ENCODE measurements around the gene PSORS1C1. TPM values are rescaled to one million over a fixed set of nuclear protein-coding genes. Genes with fewer than 3 reads are reported as not detected.
"Not testable (repeated sequence)": the region's sequence is repeated elsewhere in the genome, so short reads cannot be mapped to it uniquely, and the experiment has no call there.

Gene PSORS1C1
- polyA plus RNA-seq, 1 donor (not counting 4 experiments of a cell fraction or from before 2014, with no cell fraction given), result 5.7 TPM

DNA sequence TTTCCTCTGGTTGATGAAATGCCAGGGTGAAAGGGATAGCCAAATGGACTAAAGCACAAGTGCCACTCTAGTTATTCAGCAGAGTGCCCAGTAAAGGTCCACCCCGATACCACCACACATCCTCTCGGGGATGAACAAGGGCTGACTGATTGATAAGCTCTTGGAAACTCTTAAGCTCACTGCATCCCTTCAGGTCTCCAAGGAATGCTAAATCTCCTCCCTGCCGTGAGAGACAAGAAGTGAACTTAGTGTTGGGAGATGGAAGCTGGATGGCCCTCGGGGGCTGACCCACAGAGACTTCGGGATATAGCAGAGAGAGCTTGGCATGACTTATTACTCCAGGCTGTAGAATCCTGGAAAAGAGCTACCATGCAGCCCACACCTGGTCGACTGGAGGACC is 69.3 kb downstream of the PSORS1C1 start:
- H4K20me1 ChIP-seq (ENCODE audit: control insufficient read depth, extremely low read depth, insufficient read depth, low read length); H3K9me3 ChIP-seq (ENCODE audit: control insufficient read depth, low read depth, low read length); H3K4me3 ChIP-seq (ENCODE audit: control insufficient read depth in 2 of 3, extremely low read depth in 1 of 3, insufficient read depth in 2 of 3, low read depth in 1 of 3, low read length in 3 of 3); FAIRE-seq; H2AFZ ChIP-seq (ENCODE audit: control insufficient read depth, low read length); H3K9me1 ChIP-seq (ENCODE audit: control insufficient read depth, extremely low read depth, insufficient read depth, low read length); H3K79me2 ChIP-seq (ENCODE audit: control insufficient read depth, insufficient read depth, low read length); H3K4me2 ChIP-seq (ENCODE audit: control insufficient read depth, extremely low read depth, insufficient read depth, low read depth, low read length); H3K9ac ChIP-seq (ENCODE audit: control insufficient read depth, extremely low read depth, insufficient read depth, low read length); H3K36me3 ChIP-seq (ENCODE audit: control insufficient read depth in 2 of 2, extremely low read depth in 1 of 2, insufficient read depth in 2 of 2, low read length in 2 of 2); H3K27ac ChIP-seq (ENCODE audit: control insufficient read depth, insufficient read depth, low read length); DNase-seq (ENCODE audit: low read depth, low spot score); H3K27me3 ChIP-seq (ENCODE audit: control insufficient read depth, extremely low read depth, insufficient read depth, low read length); dilution Hi-C loops (cut with MboI; ENCODE audit: extremely low pct_ligation_motif_present, low sequenced_read_pairs): not testable (repeated sequence)
- peaks cover 12% of the 10 kb centered on the region for H3K4me1 ChIP-seq (ENCODE audit: control insufficient read depth, extremely low read depth, insufficient read depth, low read length)

DNA sequence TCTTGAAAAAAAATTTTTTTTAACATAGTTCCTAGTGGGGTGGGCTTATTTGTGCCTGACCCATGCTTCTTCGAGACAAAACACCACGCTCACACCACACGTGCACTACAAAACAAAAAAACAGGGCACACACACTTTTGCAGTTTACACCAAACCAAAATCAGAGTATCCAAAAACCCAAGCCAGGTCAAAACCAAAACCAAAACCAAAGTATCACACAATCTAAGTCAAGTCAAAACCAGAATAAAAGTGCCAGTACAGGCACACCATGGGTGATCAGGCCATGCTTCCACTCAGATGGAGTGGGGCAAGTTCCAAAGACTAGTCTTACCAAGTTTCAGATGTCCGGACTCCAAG is 71.1 kb downstream of the PSORS1C1 start:
- H4K20me1 ChIP-seq (ENCODE audit: control insufficient read depth, extremely low read depth, insufficient read depth, low read length); DNase-seq (ENCODE audit: low read depth, low spot score); H3K36me3 ChIP-seq (ENCODE audit: control insufficient read depth in 2 of 2, extremely low read depth in 1 of 2, insufficient read depth in 2 of 2, low read length in 2 of 2); H3K79me2 ChIP-seq (ENCODE audit: control insufficient read depth, insufficient read depth, low read length); H3K9me3 ChIP-seq (ENCODE audit: control insufficient read depth, low read depth, low read length); H3K4me1 ChIP-seq (ENCODE audit: control insufficient read depth, extremely low read depth, insufficient read depth, low read length); FAIRE-seq; H3K27me3 ChIP-seq (ENCODE audit: control insufficient read depth, extremely low read depth, insufficient read depth, low read length); H3K9me1 ChIP-seq (ENCODE audit: control insufficient read depth, extremely low read depth, insufficient read depth, low read length); dilution Hi-C loops (cut with MboI; ENCODE audit: extremely low pct_ligation_motif_present, low sequenced_read_pairs): not testable (repeated sequence)
- peak overlapping the region; percentile 85 for H3K4me2 ChIP-seq (ENCODE audit: control insufficient read depth, extremely low read depth, insufficient read depth, low read depth, low read length)
- H3K27ac ChIP-seq (ENCODE audit: control insufficient read depth, insufficient read depth, low read length), result peak overlapping the region; percentile 91
- H2AFZ ChIP-seq (ENCODE audit: control insufficient read depth, low read length), result peak overlapping the region; percentile 98
- peak overlapping the region; percentile 82 for H3K9ac ChIP-seq (ENCODE audit: control insufficient read depth, extremely low read depth, insufficient read depth, low read length)
- H3K4me3 ChIP-seq (ENCODE audit: control insufficient read depth in 2 of 3, extremely low read depth in 1 of 3, insufficient read depth in 2 of 3, low read depth in 1 of 3, low read length in 3 of 3), result peak overlapping the region; percentile 32 to 71 (median 57)

GRCh38 chr6:31186052-31186734 is 71.6 kb downstream of the PSORS1C1 start:
- no peak for FAIRE-seq
- Histone ChIP-seq H3K27ac (ENCODE audit: control insufficient read depth, insufficient read depth, low read length) (peak overlapping the region; percentile 91), H3K4me3 (ENCODE audit: control insufficient read depth in 2 of 3, extremely low read depth in 1 of 3, insufficient read depth in 2 of 3, low read depth in 1 of 3, low read length in 3 of 3) (peak overlapping the region; percentile 32 to 71 (median 57)), H3K79me2 (ENCODE audit: control insufficient read depth, insufficient read depth, low read length) (peaks cover 6% of the 10 kb centered on the region), H3K27me3 (ENCODE audit: control insufficient read depth, extremely low read depth, insufficient read depth, low read length) (no peaks in the 10 kb centered on the region), H3K4me1 (ENCODE audit: control insufficient read depth, extremely low read depth, insufficient read depth, low read length) (peaks cover 8% of the 10 kb centered on the region), H4K20me1 (ENCODE audit: control insufficient read depth, extremely low read depth, insufficient read depth, low read length) (no peaks in the 10 kb centered on the region), H3K9ac (ENCODE audit: control insufficient read depth, extremely low read depth, insufficient read depth, low read length) (peak overlapping the region; percentile 82), H2AFZ (ENCODE audit: control insufficient read depth, low read length) (peak overlapping the region; percentile 98), H3K4me2 (ENCODE audit: control insufficient read depth, extremely low read depth, insufficient read depth, low read depth, low read length) (peak overlapping the region; percentile 85), H3K9me3 (ENCODE audit: control insufficient read depth, low read depth, low read length) (no peaks in the 10 kb centered on the region), H3K36me3 (ENCODE audit: control insufficient read depth in 2 of 2, extremely low read depth in 1 of 2, insufficient read depth in 2 of 2, low read length in 2 of 2) (no peaks in the 10 kb centered on the region), H3K9me1 (ENCODE audit: control insufficient read depth, extremely low read depth, insufficient read depth, low read length) (no peaks in the 10 kb centered on the region)
- dilution Hi-C loops (cut with MboI; ENCODE audit: extremely low pct_ligation_motif_present, low sequenced_read_pairs), result no loop called here
- TF ChIP-seq EZH2 (IDR thresholded peaks at IDR 0.05; ENCODE audit: low read length) (no peak), CTCF (optimal IDR thresholded peaks at IDR 0.05 in 1 of 3, IDR thresholded peaks at IDR 0.05 in 1 of 3, conservative IDR thresholded peaks at IDR 0.05 in 1 of 3; ENCODE audit: extremely low read depth in 1 of 3, insufficient read depth in 2 of 3, low read length in 3 of 3) (no peak)
- DNase-seq (ENCODE audit: low read depth, low spot score), result no peak

Measured in keratinocyte (primary cell).